AG09319 (cell line): Measurements from ENCODE around the gene MOCOS.
A peak's percentile ranks its signal among the peaks of the same experiment; 100 is the strongest.

ENCODE experiments used
- DNase-seq: peaks from one replicate; pipeline ENCODE4 v3.0.0-alpha.2; 2010; ENCODE audit warnings: low read depth; ENCODE audit errors: extremely low read depth
- CTCF ChIP-seq: IDR thresholded peaks from 2 replicates; pipeline ENCODE4 v1.5.1; 2011; ENCODE audit warnings: low read depth, mild to moderate bottlenecking, inconsistent platforms, low read length, moderate library complexity

The MOCOS gene

GRCh38 chr18:36153203-36153602 is 34.1 kb upstream of the MOCOS start:
- no peak for TF ChIP-seq CTCF
- peak; percentile 80 for DNase-seq

GRCh38 chr18:36153771-36154170 is 33.5 kb upstream of the MOCOS start:
- DNase-seq: no peak
- TF ChIP-seq CTCF: no peak

GRCh38 chr18:36155851-36156757 is 31.2 kb upstream of the MOCOS start:
- no peak for DNase-seq

GRCh38 chr18:36157441-36157840 is 29.9 kb upstream of the MOCOS start:
- no peak for TF ChIP-seq CTCF
- no peak for DNase-seq

More at GRCh38 chr18:36155851-36156757, 31.2 kb upstream of the MOCOS start:
- no peak for TF ChIP-seq CTCF

GRCh38 chr18:36158266-36158867 is 28.9 kb upstream of the MOCOS start:
- no peak for TF ChIP-seq CTCF
- peak; percentile 80 for DNase-seq

GRCh38 chr18:36160959-36161371 is 26.3 kb upstream of the MOCOS start:
- TF ChIP-seq CTCF: no peak
- no peak for DNase-seq

GRCh38 chr18:36162981-36163380 is 24.3 kb upstream of the MOCOS start:
- TF ChIP-seq CTCF: no peak
- DNase-seq: no peak
